ENCODE data around the gene SEMA4D. TPM values are rescaled to one million over a fixed set of nuclear protein-coding genes. Genes with fewer than 3 reads are reported as not detected.
A peak's percentile ranks its signal among the peaks of the same experiment; 100 is the strongest.

Gene SEMA4D
- total RNA-seq, 1 donor from 2014 or later: 79.7 TPM

DNA sequence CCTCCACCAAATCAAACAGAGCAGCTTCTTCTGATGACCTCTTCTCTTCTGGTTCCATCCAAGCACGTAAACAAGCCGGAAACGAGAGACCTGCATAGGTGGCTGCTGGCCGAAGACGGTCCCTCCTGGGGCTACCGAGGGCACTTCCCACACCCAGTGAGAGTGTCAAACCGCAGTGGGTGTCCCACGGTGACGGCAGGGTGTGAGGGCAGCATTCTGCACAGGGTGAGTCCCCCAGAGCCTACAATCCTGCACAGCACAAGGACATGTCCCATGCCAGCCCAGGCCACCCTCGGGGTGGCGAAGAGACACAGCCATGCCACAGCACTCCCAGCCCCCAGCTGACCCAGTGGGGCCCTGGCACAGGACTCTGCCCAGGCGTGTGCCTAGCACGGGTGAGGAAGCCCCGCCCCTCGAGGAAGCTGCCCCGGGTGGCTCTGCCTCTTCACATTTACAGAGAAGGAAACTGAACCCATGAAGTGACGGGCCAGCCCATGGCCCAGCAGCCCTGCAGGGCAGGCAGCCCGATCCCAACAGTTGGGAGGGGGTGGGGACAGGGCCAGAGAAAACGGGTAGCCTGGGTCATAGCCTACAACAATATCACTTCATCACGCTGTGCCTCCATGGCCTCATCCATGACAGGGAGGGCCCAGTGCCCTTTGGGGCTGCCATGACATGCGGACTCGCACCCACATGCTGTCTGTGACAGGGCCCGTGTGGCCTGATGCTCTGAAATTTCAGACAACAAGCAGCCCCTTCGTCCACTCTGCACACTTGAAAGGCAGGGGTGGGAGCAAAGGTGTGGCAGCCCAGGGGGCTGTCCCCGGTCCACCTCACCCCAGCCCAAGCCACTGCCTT, 43.2 kb downstream of the SEMA4D start:
- Mint-ChIP-seq H3K36me3 (ENCODE audit: low read depth) (peaks cover 40% of the 10 kb centered on the region), H3K9me3 (no peaks in the 10 kb centered on the region), H3K27me3 (no peaks in the 10 kb centered on the region), H3K4me1 (peaks cover 56% of the 10 kb centered on the region), H3K4me3 (no peak overlapping the region), H3K27ac (peak overlapping the region; percentile 56)
- TF ChIP-seq CTCF (IDR thresholded peaks at IDR 0.05): no peak
- intact Hi-C loops (cut with micrococcal nuclease): no loop called here
- ChIA-PET POLR2A (no interaction called here), CTCF (interaction anchor here (1.9 kb wide), 1 partner anchor 94 kb away, joined by 5 read pairs; no protein-coding TSS in a partner anchor)
- ATAC-seq (ENCODE audit: low read depth): no peak
- DNase-seq: no peak

- ChIA-PET CTCF (no interaction called here), POLR2A (interaction anchor here (1.3 kb wide), 1 partner anchor 52 kb away, joined by 3 read pairs; no protein-coding TSS in a partner anchor)
- Mint-ChIP-seq H3K4me3 (no peak overlapping the region), H3K27me3 (no peaks in the 10 kb centered on the region), H3K36me3 (ENCODE audit: low read depth) (peaks cover 45% of the 10 kb centered on the region), H3K27ac (no peak overlapping the region), H3K9me3 (no peaks in the 10 kb centered on the region), H3K4me1 (peaks cover 59% of the 10 kb centered on the region)
- no peak for TF ChIP-seq CTCF (IDR thresholded peaks at IDR 0.05)
- DNase-seq (no peak), ATAC-seq (ENCODE audit: low read depth) (no peak)
- intact Hi-C loops (cut with micrococcal nuclease): no loop called here
Observed at GRCh38 chr9:89453452-89453851, 44.5 kb downstream of the SEMA4D start.

DNA sequence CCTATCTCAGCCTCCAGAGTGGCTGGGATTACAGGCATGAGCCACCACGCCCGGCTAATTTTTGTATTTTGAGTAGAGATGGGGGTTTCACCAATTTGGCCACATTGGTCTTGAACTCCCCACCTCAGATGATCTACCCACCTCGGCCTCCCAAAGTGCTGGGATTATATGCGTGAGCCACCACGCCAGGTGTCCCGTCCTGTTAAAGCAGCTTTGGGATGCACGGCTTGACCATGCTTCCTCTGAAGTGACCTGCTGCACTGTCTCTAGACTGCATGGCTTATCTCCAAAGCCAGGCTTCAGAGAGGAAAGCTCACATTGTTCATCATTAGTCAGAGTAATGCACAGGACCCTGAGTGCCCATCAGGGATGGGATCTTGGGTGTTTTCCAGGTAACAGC, 45.4 kb downstream of the SEMA4D start:
- no peak for TF ChIP-seq CTCF (IDR thresholded peaks at IDR 0.05)
- Mint-ChIP-seq H3K9me3 (no peaks in the 10 kb centered on the region), H3K4me1 (peaks cover 65% of the 10 kb centered on the region), H3K27me3 (no peaks in the 10 kb centered on the region), H3K4me3 (no peak overlapping the region), H3K27ac (no peak overlapping the region), H3K36me3 (ENCODE audit: low read depth) (peaks cover 46% of the 10 kb centered on the region)
- ChIA-PET CTCF (interaction anchor here (0.9 kb wide), 1 partner anchor 142 kb away, joined by 4 read pairs; no protein-coding TSS in a partner anchor), POLR2A (interaction anchor here (0.6 to 1.3 kb wide), 2 partner anchors 12 to 51 kb away, joined by 3 read pairs; no protein-coding TSS in a partner anchor)
- ATAC-seq (ENCODE audit: low read depth) (no peak), DNase-seq (no peak)
- intact Hi-C loops (cut with micrococcal nuclease): no loop called here

- TF ChIP-seq CTCF (IDR thresholded peaks at IDR 0.05): no peak
- Mint-ChIP-seq H3K4me3 (no peak overlapping the region), H3K36me3 (ENCODE audit: low read depth) (peaks cover 47% of the 10 kb centered on the region), H3K4me1 (peaks cover 60% of the 10 kb centered on the region), H3K27ac (no peak overlapping the region), H3K27me3 (no peaks in the 10 kb centered on the region), H3K9me3 (no peaks in the 10 kb centered on the region)
- ATAC-seq (ENCODE audit: low read depth) (no peak), DNase-seq (no peak)
- intact Hi-C loops (cut with micrococcal nuclease): no loop called here
- CTCF ChIA-PET: no interaction called here
- POLR2A ChIA-PET: interaction anchor here (0.6 to 0.7 kb wide), 3 partner anchors 35 to 111 kb away, joined by 6 to 11 read pairs (median 6); no protein-coding TSS in a partner anchor
Observed at GRCh38 chr9:89450213-89450612, 47.7 kb downstream of the SEMA4D start.

DNA sequence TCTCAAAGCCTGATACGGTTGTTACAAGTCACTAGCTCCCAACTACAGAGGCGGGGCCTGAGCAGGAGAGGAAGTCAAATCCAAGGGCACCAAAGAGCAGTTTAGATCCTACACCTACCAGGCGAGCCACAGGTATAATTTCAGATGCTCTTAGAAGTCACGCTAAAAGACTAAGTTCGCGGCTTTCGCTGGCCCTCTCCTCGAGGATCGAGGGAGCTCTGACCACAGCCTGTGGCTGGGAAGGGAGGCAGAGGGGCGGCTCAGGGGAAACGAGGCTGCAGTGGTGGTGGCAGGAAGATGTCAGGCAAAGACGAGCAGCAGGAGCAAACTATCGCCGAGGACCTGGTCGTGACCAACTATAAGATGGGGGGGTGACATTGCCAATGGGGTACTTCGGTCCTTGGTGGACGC, 48.6 kb downstream of the SEMA4D start:
- H3K4me1 Mint-ChIP-seq: peaks cover 56% of the 10 kb centered on the region
- H3K9me3 Mint-ChIP-seq: no peaks in the 10 kb centered on the region
- no peaks in the 10 kb centered on the region for H3K27me3 Mint-ChIP-seq
- no peak for ATAC-seq (ENCODE audit: low read depth)
- ChIA-PET POLR2A (no interaction called here), CTCF (no interaction called here)
- H3K36me3 Mint-ChIP-seq (ENCODE audit: low read depth): peaks cover 52% of the 10 kb centered on the region
- DNase-seq: no peak
- TF ChIP-seq CTCF (IDR thresholded peaks at IDR 0.05): no peak
- no peak overlapping the region for H3K4me3 Mint-ChIP-seq
- intact Hi-C loops (cut with micrococcal nuclease): no loop called here
- H3K27ac Mint-ChIP-seq: no peak overlapping the region

Data from activated B cell treated with CpG ODN at 0.5 μM for 24 hours (primary cell).